K562 (cell line): Measurements from ENCODE around the gene MTMR10. TPM values are rescaled to one million over a fixed set of nuclear protein-coding genes. Genes with fewer than 3 reads are reported as not detected.

Experiments
- ATAC-seq: fragments of 200-7000 bp; cut with Tn5 transposase; 3 replicates; pipeline ENCODE4 v1.9.1; 2020; ENCODE audit warnings: moderate library complexity
- BruUV-seq: library from RNA; stranded (reverse); fragments of 400-500 nt; replicated peaks from 2 replicates; lab custom pipeline; 2021; lab: Mats Ljungman, UMichigan
- CTCF ChIA-PET: fragments of 300-600 bp; formaldehyde crosslinking; extraction: SDS; loops from one replicate; lab custom pipeline; 2021; ENCODE audit warnings: low intra/inter-chr PET ratio; lab: Yijun Ruan, JAX
- POLR2A ChIA-PET: fragments of 300-600, 350-650 bp; sonication (Branson Sonifier 250); formaldehyde crosslinking; extraction: SDS; loops from one replicate; lab custom pipeline; 2021; ENCODE audit warnings: antibody characterized with exemption, inconsistent platforms; lab: Yijun Ruan, JAX
- DNase-seq, 4 experiments: peaks; one replicate each; pipeline versions ENCODE4 v3.0.0 to v3.0.0-alpha.2; 2011 to 2018; ENCODE audit warnings: low spot score in 3 of 4, mixed read lengths in 3 of 4; ENCODE audit errors: extremely low read depth in 1 of 4
- FAIRE-seq: peaks from 2 replicates; lab custom pipeline; 2011; peaks lifted over from hg19 to GRCh38; lab: Jason Lieb, UNC
- H2AFZ ChIP-seq: 2 replicates; pipeline ENCODE4 v1.6.0; 2011; ENCODE audit warnings: low read depth, low read length, control low read depth, inconsistent platforms
- H3K27ac ChIP-seq: fragments of 200-600 bp; 3 replicates; pipeline ENCODE4 v1.8.0; 2011; ENCODE audit warnings: low read depth, mild to moderate bottlenecking, control low read depth, inconsistent platforms, low read length, moderate library complexity, mixed read lengths; ENCODE audit errors: extremely low read depth
- H3K27me3 ChIP-seq, 2 experiments: fragments of 300-600 bp in 1 of 2; 2 replicates in 1 of 2; 3 replicates in 1 of 2; pipeline versions ENCODE4 v1.6.0 to v1.8.0; 2011; ENCODE audit warnings: inconsistent platforms in 2 of 2, low read length in 2 of 2, mild to moderate bottlenecking in 1 of 2, mixed read lengths in 1 of 2, moderate library complexity in 1 of 2; ENCODE audit not compliant: control insufficient read depth in 2 of 2, insufficient read depth in 2 of 2
- H3K36me3 ChIP-seq: fragments of 300-600 bp; 3 replicates; pipeline ENCODE4 v1.8.0; 2011; ENCODE audit warnings: mild to moderate bottlenecking, low read length, inconsistent platforms; ENCODE audit not compliant: control insufficient read depth, insufficient read depth
- H3K4me1 ChIP-seq, 2 experiments: fragments of 200-600 bp in 1 of 2; replicated peaks in 1 of 2; 2 replicates in 1 of 2; 3 replicates in 1 of 2; pipeline versions ENCODE4 v1.5.1 to v1.8.0; 2011; ENCODE audit warnings: inconsistent platforms in 2 of 2, low read length in 2 of 2, mild to moderate bottlenecking in 1 of 2, mixed read lengths in 1 of 2, moderate library complexity in 1 of 2; ENCODE audit not compliant: control insufficient read depth in 2 of 2, insufficient read depth in 2 of 2
- H3K4me2 ChIP-seq: 2 replicates; pipeline ENCODE4 v1.6.1; 2011; ENCODE audit warnings: low read length, control low read depth, inconsistent platforms, mixed read lengths; ENCODE audit not compliant: insufficient read depth
- H3K4me3 ChIP-seq: fragments of 200-600 bp; sonication (generic), shearing (Covaris generic); 2 replicates; pipeline ENCODE4 v1.5.1; 2016; ENCODE audit warnings: control low read depth, inconsistent platforms
- H3K79me2 ChIP-seq: fragments of 200-600 bp; 3 replicates; pipeline ENCODE4 v1.8.0; 2011; ENCODE audit warnings: low read length, inconsistent platforms; ENCODE audit not compliant: control insufficient read depth, insufficient read depth
- H3K9ac ChIP-seq, 2 experiments: 2 replicates each; pipeline versions ENCODE4 v1.6.0 to v1.6.1; 2011; ENCODE audit warnings: low read depth in 2 of 2, low read length in 2 of 2, control low read depth in 1 of 2, inconsistent platforms in 1 of 2, mild to moderate bottlenecking in 1 of 2, mixed read lengths in 1 of 2; ENCODE audit not compliant: insufficient read depth in 1 of 2
- H3K9me1 ChIP-seq: one replicate; pipeline ENCODE4 v1.6.0; 2011; ENCODE audit warnings: inconsistent platforms, mild to moderate bottlenecking, low read length, moderate library complexity; ENCODE audit not compliant: control insufficient read depth, insufficient read depth
- H3K9me3 ChIP-seq: replicated peaks from 2 replicates; pipeline ENCODE4 v1.5.1; 2011; ENCODE audit warnings: low read depth, low read length, inconsistent platforms; ENCODE audit not compliant: control insufficient read depth, insufficient read depth
- H4K20me1 ChIP-seq: replicated peaks from 2 replicates; pipeline ENCODE4 v1.6.1; 2011; ENCODE audit warnings: low read length, inconsistent platforms, mixed read lengths; ENCODE audit not compliant: control insufficient read depth, insufficient read depth
- KDM2B ChIP-seq: fragments of 250-450 bp; sonication (Bioruptor Pico); IDR thresholded peaks from 2 replicates; pipeline ENCODE4 v1.8.0; 2021; ENCODE audit warnings: mild to moderate bottlenecking, moderate library complexity
- PRMT5 ChIP-seq: sonication (generic); formaldehyde crosslinking; IDR thresholded peaks from 2 replicates; pipeline ENCODE4 v1.5.0; 2020; ENCODE audit warnings: missing genetic modification reagents
- PRPF4 ChIP-seq: fragments of 200-400 bp; formaldehyde crosslinking; IDR thresholded peaks from one replicate; pipeline ENCODE4 v1.6.1; 2017; ENCODE audit warnings: low read length, low read depth, mild to moderate bottlenecking; ENCODE audit not compliant: insufficient read depth, poor library complexity, severe bottlenecking
- SMARCA4 ChIP-seq: fragments of 450-650 bp; IDR thresholded peaks from 2 replicates; pipeline ENCODE4 v1.6.1; 2016
- STAG1 ChIP-seq: sonication (generic); formaldehyde crosslinking; IDR thresholded peaks from 2 replicates; pipeline ENCODE4 v1.5.0; 2020; ENCODE audit warnings: missing genetic modification reagents, borderline replicate concordance
- TAF9B ChIP-seq: fragments of 450-650 bp; IDR thresholded peaks from 2 replicates; pipeline ENCODE4 v1.6.1; 2018; ENCODE audit warnings: mild to moderate bottlenecking; ENCODE audit not compliant: partially characterized antibody
- YBX1 ChIP-seq: fragments of 450-650 bp; IDR thresholded peaks from 2 replicates; pipeline ENCODE4 v1.7.1; 2016; ENCODE audit warnings: mild to moderate bottlenecking
- ZBTB7A ChIP-seq: IDR thresholded peaks from 2 replicates; pipeline ENCODE4 v1.6.1; 2011; ENCODE audit warnings: low read depth, mild to moderate bottlenecking, low read length, moderate library complexity, borderline replicate concordance; ENCODE audit not compliant: control insufficient read depth
- ZNF79 ChIP-seq: fragments of 250-450 bp; sonication (Bioruptor Pico); IDR thresholded peaks from 2 replicates; pipeline ENCODE4 v1.4.0; 2020; ENCODE audit warnings: low read depth, mild to moderate bottlenecking, moderate library complexity
- WGBS: fragments of 100-300 bp; shearing (Covaris generic); methylation state at CpG from one replicate; pipeline ENCODE4 v1.1.6; 2016; ENCODE audit warnings: low coverage, mixed read lengths; ENCODE audit not compliant: insufficient coverage; ENCODE audit errors: missing lambda C conversion rate; 5-methylcytosine and 5-hydroxymethylcytosine counted together
- in situ Hi-C: fragments of 300-500 bp; cut with MboI; formaldehyde crosslinking; loops from 4 replicates; pipeline ENCODE4 v1.15.0; 2018; ENCODE audit warnings: inconsistent platforms, mixed read lengths
- intact Hi-C: fragments of 100-400 bp; cut with micrococcal nuclease; formaldehyde crosslinking; loops from 2 replicates; pipeline ENCODE4 v1.14.2; 2022
- polyA plus RNA-seq, 8 experiments: library from polyadenylated mRNA; depleted of rRNA in 4 of 8; stranded (reverse) in 5 of 8; unstranded in 3 of 8; fragments of >200 nt; fragmentation: Nextera tagmentation in 2 of 8; fragmentation: Illumina TruSeq in 1 of 8; extraction: Ambion mirVana in 2 of 8; extraction: Trizol in 1 of 8; gene quantifications; 2 replicates each; pipeline versions ENCODE4 v1.2.1 to v1.2.3, GENCODE V29; 2011 to 2014; ENCODE audit warnings: inconsistent platforms in 1 of 8, missing spikeins in 1 of 8
- total RNA-seq, 7 experiments: library from RNA; depleted of rRNA in 6 of 7; stranded (reverse); fragments of >200 nt in 6 of 7; fragmentation: Illumina TruSeq in 2 of 7; extraction: Trizol in 2 of 7; gene quantifications; 2 replicates each; pipeline versions ENCODE4 v1.2.1 to v1.2.3, GENCODE V29; 2011 to 2021; ENCODE audit warnings: low replicate concordance in 1 of 7
- TF ChIP-seq, protein P1 (sequence below), 2 experiments: fragments of 250-450 bp in 1 of 2; fragments of 450-650 bp in 1 of 2; sonication (Bioruptor Pico) in 1 of 2; IDR thresholded peaks; 2 replicates each; pipeline versions ENCODE4 v1.6.1 to v1.8.0; 2016 to 2021; ENCODE audit warnings: mild to moderate bottlenecking in 2 of 2, moderate library complexity in 2 of 2, missing compliant biosample characterization in 1 of 2, missing genetic modification characterization in 1 of 2
- TF ChIP-seq, protein P2 (sequence below): fragments of 250-450 bp; sonication (Bioruptor Pico); IDR thresholded peaks from 2 replicates; pipeline ENCODE4 v1.4.0; 2020
- TF ChIP-seq, protein P3 (sequence below): fragments of 450-650 bp; IDR thresholded peaks from 2 replicates; pipeline ENCODE4 v1.6.1; 2016; ENCODE audit warnings: missing biosample characterization, missing genetic modification characterization

MTMR10 gene
- total and polyA plus RNA-seq, 9 of the 15 experiments (the other 6 are each of a cell fraction or from before 2014, with no cell fraction given) = 1.6 to 6.8 (median 4.8) TPM

DNA sequence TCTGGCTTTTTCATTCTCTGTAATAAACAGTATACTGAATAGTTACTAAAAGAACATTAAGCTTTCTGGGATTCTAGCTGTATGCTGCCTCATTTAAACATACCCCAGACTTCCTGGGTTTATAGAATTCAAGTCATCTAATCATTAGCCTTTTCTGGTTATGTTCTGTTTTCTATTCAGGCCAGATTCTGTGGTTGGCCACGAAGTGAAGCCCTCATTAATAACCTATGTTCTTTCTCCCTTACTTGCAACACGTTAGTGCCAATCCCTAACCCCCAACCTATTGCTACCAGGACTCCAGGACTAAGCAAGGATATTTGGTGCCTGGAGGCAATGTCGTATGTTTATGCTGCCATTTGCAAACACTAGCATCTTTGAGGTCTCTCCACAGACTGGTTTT, 28.6 kb upstream of the MTMR10 start:
- TF ChIP-seq PRPF4 (no peak), TAF9B (no peak), SMARCA4 (no peak), ZBTB7A (no peak), YBX1 (no peak), PRMT5 (CRISPR knock-in tag) (no peak), STAG1 (CRISPR knock-in tag) (no peak), ZNF79 (CRISPR knock-in tag) (no peak), KDM2B (CRISPR knock-in tag) (no peak)
- TF ChIP-seq, protein P1, sequence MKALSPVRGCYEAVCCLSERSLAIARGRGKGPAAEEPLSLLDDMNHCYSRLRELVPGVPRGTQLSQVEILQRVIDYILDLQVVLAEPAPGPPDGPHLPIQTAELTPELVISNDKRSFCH (CRISPR knock-in tag; IDR thresholded peaks at IDR 0.05) = no peak
- TF ChIP-seq, protein P1 (tag; IDR thresholded peaks at IDR 0.05) = no peak
- TF ChIP-seq, protein P2, sequence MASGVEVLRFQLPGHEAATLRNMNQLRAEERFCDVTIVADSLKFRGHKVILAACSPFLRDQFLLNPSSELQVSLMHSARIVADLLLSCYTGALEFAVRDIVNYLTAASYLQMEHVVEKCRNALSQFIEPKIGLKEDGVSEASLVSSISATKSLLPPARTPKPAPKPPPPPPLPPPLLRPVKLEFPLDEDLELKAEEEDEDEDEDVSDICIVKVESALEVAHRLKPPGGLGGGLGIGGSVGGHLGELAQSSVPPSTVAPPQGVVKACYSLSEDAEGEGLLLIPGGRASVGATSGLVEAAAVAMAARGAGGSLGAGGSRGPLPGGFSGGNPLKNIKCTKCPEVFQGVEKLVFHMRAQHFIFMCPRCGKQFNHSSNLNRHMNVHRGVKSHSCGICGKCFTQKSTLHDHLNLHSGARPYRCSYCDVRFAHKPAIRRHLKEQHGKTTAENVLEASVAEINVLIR (CRISPR knock-in tag) = no peak
- TF ChIP-seq, protein P3, sequence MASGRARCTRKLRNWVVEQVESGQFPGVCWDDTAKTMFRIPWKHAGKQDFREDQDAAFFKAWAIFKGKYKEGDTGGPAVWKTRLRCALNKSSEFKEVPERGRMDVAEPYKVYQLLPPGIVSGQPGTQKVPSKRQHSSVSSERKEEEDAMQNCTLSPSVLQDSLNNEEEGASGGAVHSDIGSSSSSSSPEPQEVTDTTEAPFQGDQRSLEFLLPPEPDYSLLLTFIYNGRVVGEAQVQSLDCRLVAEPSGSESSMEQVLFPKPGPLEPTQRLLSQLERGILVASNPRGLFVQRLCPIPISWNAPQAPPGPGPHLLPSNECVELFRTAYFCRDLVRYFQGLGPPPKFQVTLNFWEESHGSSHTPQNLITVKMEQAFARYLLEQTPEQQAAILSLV (tag) = no peak

More for the DNA sequence above, 28.6 kb upstream of the MTMR10 start:
- ATAC-seq (no peak), DNase-seq (no peak), FAIRE-seq (no peak)
- H3K27ac ChIP-seq = no peak overlapping the region
- no peak overlapping the region for H3K9ac ChIP-seq
- no peaks in the 10 kb centered on the region for H3K4me1 ChIP-seq
- H3K36me3 ChIP-seq = no peaks in the 10 kb centered on the region
- no peaks in the 10 kb centered on the region for H3K79me2 ChIP-seq
- H3K9me1 ChIP-seq = no peaks in the 10 kb centered on the region
- 4% methylated on average over 3 of the region's 3 CpGs for WGBS
- intact Hi-C loops = no loop called here
- H4K20me1 ChIP-seq = no peaks in the 10 kb centered on the region
- H3K4me3 ChIP-seq = no peak overlapping the region
- no peak overlapping the region for H2AFZ ChIP-seq
- in situ Hi-C loops = no loop called here
- H3K4me2 ChIP-seq = no peak overlapping the region
- CTCF ChIA-PET = no interaction called here
- no TSS peak for BruUV-seq
- no peaks in the 10 kb centered on the region for H3K9me3 ChIP-seq
- POLR2A ChIA-PET = no interaction called here
- H3K27me3 ChIP-seq = peaks cover 5 to 10% of the 10 kb centered on the region in 2 experiments; a peak in 2 of 5 replicates
